Fibroblast of skin of scalp (primary cell): ENCODE measurements around the gene NRF1.

Experiments used
- DNase-seq: peaks from one replicate; pipeline ENCODE4 v3.0.0-alpha.2; 2013

NRF1 gene

DNA sequence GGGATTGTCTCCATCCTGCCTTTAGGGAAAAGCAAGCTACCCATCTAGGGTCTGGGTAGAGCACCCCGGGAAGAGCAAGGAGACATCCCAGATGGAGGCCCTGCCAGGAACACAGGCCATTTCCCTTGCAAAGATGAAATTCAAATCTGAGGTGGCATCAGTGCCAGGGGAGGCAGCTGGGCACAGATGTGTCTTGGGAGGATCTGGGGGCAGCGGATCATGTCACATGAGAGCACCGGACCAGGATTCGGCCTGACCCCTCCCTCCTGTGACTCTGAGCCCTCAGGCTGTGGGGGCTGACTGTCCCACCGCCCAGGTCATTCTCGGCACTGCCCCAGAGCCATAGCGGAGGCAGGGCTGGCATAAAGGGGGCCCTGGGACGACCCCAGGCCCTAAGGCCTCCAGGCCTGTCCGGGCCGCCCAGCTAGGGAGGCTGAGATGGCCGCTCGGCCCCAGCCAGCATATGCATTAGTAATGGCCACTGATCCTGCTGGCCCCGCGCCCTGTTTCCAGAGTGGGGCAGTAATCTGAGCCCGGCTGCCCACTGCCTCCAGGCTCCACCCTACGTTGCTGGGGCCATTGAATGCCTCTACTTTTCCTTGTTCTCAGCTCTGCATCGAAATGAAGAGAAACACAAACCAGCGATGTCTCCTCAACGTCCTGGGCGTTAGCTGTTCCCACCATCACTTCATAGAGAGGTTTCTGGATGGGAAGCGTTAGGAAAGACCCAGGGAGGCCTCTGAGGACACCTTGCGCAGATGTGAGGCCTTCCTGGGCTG lies 192.8 kb downstream of the NRF1 start:
- no peak for DNase-seq

DNA sequence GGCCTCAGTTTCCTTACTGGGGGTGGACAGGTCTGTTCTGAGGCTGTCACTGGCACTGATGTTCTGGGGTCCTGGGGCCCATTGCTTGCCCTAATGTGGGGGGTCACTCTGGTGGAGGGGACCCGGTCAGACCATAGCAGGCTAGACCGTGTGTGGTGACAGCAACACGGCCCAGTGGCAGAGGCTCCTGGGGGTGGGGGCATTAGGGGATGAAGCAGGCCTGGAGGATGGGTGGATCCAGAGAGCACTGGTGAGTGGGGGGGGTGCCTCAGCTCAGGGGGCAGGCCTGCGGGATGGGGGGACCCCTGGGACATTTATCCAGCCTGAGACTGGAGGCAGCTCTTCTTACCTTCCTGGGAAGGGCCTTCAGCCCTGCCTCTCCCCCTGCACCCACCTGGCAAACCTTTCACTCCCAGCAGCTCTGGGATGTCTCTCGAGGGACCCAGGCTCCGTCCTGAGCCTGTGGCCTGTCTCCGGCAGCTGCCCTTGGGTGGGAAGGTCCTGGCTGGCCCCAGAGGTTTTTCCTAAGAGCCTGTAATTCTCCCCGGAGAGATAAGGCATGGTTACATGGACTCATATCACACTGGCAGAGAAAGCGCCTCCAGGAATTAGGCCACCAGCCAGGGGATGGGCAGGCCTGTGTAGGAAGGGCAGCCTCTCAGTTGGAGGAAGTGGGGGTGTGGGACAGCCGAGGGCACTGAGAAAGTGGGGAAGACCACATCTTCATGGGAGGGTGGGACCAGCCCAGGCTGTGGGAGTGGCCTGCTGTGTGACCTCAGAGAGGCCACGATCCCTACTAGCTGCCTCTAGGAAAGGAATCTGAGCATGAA lies 193.6 kb downstream of the NRF1 start:
- DNase-seq, result no peak
